ENCODE results near the gene ARID4B. TPM values are rescaled to one million over a fixed set of nuclear protein-coding genes. Genes with fewer than 3 reads are reported as not detected.

Gene ARID4B
- total RNA-seq, 1 experiment from 2014 or later: 34.0 TPM

GRCh38 chr1:235190431-235190830 is 137.5 kb downstream of the ARID4B start:
- no peak overlapping the region for H2AK5ac ChIP-seq (ENCODE audit: insufficient read length, low read length)
- H3K4me2 ChIP-seq (ENCODE audit: insufficient read depth, insufficient read length, low read length): no peak overlapping the region
- H3K27me3 ChIP-seq (ENCODE audit: insufficient read depth, low read length): no peaks in the 10 kb centered on the region
- no peak overlapping the region for H3K56ac ChIP-seq (ENCODE audit: insufficient read length, low read depth, low read length)
- H3K18ac ChIP-seq (ENCODE audit: insufficient read length, low read depth, low read length): no peak overlapping the region
- H3K23me2 ChIP-seq (ENCODE audit: insufficient read length, low read depth, low read length, poor library complexity, severe bottlenecking): no peaks in the 10 kb centered on the region
- Mint-ChIP-seq H3K27ac (peak overlapping the region in 1 of 3 experiments; percentile 58; a peak in 1 of 7 replicates), H3K27me3 (ENCODE audit: low read depth) (no peaks in the 10 kb centered on the region), H3K9me3 (no peaks in the 10 kb centered on the region), H3K4me1 (no peaks in the 10 kb centered on the region), H3K4me3 (no peak overlapping the region), H3K36me3 (ENCODE audit: insufficient read depth in 1 of 3, low read depth in 3 of 3) (peaks cover 16 to 58% (median 46%) of the 10 kb centered on the region in 3 experiments)
- no peak overlapping the region for H2AFZ ChIP-seq (ENCODE audit: low read length)
- no peak overlapping the region for H3T11ph ChIP-seq (ENCODE audit: low read length)
- DNase-seq: no peak
- H2BK12ac ChIP-seq (ENCODE audit: insufficient read length, low read depth, low read length): no peak overlapping the region
- no peak overlapping the region for H3K23ac ChIP-seq (ENCODE audit: insufficient read length, low read depth, low read length)
- H4K91ac ChIP-seq (ENCODE audit: insufficient read length, low read depth, low read length): no peak overlapping the region
- no peak overlapping the region for H2BK20ac ChIP-seq (ENCODE audit: low read depth, low read length, poor library complexity, severe bottlenecking)
- H3K4me1 ChIP-seq (ENCODE audit: insufficient read depth, low read length): no peaks in the 10 kb centered on the region
- no peaks in the 10 kb centered on the region for H3K79me1 ChIP-seq (ENCODE audit: insufficient read depth, low read depth, low read length, poor library complexity, severe bottlenecking)
- no peak overlapping the region for H2BK5ac ChIP-seq (ENCODE audit: insufficient read length, low read length)
- no peak overlapping the region for H4K5ac ChIP-seq (ENCODE audit: insufficient read length, low read depth, low read length)
- no peaks in the 10 kb centered on the region for H3K79me2 ChIP-seq (ENCODE audit: insufficient read depth, low read length)
- no peak for TF ChIP-seq CTCF (conservative IDR thresholded peaks at IDR 0.05)
- H4K8ac ChIP-seq (replicated peaks; ENCODE audit: insufficient read length, low read depth, low read length): no peak overlapping the region
- H3K9me3 ChIP-seq (ENCODE audit: control insufficient read depth, low read depth, low read length): no peaks in the 10 kb centered on the region
- no peak overlapping the region for H3K9ac ChIP-seq (ENCODE audit: extremely low read depth, insufficient read length, low read length)
- H3K4ac ChIP-seq (ENCODE audit: low read depth, low read length): no peak overlapping the region
- H3K27ac ChIP-seq (ENCODE audit: insufficient read length, low read depth, low read length): peak overlapping the region; percentile 32
- H3K14ac ChIP-seq (ENCODE audit: insufficient read depth, low read length): no peak overlapping the region
- H2BK15ac ChIP-seq (ENCODE audit: low read depth, low read length): no peak overlapping the region
- no peaks in the 10 kb centered on the region for H4K20me1 ChIP-seq (ENCODE audit: control insufficient read depth, insufficient read depth, insufficient read length)
- no peak overlapping the region for H2BK120ac ChIP-seq (ENCODE audit: low read depth, low read length, poor library complexity, severe bottlenecking)

Data from H9 (cell line).